HUES48 (cell line): ENCODE data around the gene ZNF217.
"Not testable (repeated sequence)": the region's sequence is repeated elsewhere in the genome, so short reads cannot be mapped to it uniquely, and the experiment has no call there.

Experiments
- H3K27ac ChIP-seq: one replicate; pipeline ENCODE4 v1.7.0; 2013; ENCODE audit warnings: low read depth, low read length, inconsistent platforms
- H3K27me3 ChIP-seq: 2 replicates; pipeline ENCODE4 v1.6.1; 2013; ENCODE audit warnings: mild to moderate bottlenecking, low read length; ENCODE audit not compliant: control insufficient read depth, insufficient read depth
- H3K36me3 ChIP-seq: 2 replicates; pipeline ENCODE4 v1.6.1; 2013; ENCODE audit warnings: low read length; ENCODE audit not compliant: control insufficient read depth, insufficient read depth
- H3K4me1 ChIP-seq: 2 replicates; pipeline ENCODE4 v1.6.1; 2013; ENCODE audit warnings: mild to moderate bottlenecking, low read length; ENCODE audit not compliant: control insufficient read depth, insufficient read depth
- H3K4me3 ChIP-seq: 2 replicates; pipeline ENCODE4 v1.5.1; 2013; ENCODE audit warnings: mild to moderate bottlenecking, low read depth, low read length
- H3K9ac ChIP-seq: 2 replicates; pipeline ENCODE4 v1.6.1; 2013; ENCODE audit warnings: mild to moderate bottlenecking, low read depth, low read length, moderate library complexity
- H3K9me3 ChIP-seq: 2 replicates; pipeline ENCODE4 v1.6.1; 2013; ENCODE audit warnings: low read length; ENCODE audit not compliant: control insufficient read depth, insufficient read depth

Gene ZNF217

DNA sequence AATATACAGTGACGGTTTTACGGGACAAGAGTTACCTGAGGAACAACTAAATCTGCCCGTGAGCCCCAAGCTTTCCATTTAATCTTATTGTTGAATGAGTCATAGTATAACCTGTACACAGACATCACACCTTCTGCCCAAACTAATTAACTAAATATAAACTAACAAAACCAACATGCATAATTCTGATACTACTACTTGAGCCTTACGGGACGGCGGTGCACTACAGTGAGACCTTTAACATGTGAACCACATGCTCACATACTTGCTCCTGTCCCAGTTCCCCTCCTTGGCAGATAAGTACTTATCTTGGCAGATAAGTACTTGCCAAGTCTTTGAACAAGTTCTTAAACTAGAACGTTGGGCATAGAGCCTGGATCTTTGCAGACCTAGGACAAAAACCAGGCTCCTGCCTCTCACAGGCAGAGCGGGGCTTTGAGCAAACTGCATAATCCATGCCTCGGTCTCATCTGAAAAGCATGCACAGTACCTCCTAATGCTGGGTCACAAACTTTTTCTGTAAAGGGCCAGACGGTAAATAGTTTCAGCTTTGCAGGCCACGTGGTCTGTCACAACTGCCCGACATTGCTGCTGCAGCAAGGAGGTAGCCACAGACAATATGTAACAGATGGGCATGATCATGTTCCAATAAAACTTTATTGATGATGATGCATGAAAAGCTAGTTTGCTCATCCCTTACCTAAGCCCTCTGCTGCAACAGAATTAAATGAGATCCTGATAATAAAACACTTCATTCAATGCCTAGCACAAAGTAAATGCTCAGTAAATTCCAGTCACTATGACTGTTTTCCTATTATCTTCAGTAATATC is 23.0 kb downstream of the ZNF217 start:
- Histone ChIP-seq H3K9ac (no peak overlapping the region), H3K4me1 (no peaks in the 10 kb centered on the region), H3K9me3 (no peaks in the 10 kb centered on the region), H3K36me3 (peaks cover 99% of the 10 kb centered on the region), H3K4me3 (no peak overlapping the region), H3K27me3 (no peaks in the 10 kb centered on the region), H3K27ac (no peak overlapping the region)

DNA sequence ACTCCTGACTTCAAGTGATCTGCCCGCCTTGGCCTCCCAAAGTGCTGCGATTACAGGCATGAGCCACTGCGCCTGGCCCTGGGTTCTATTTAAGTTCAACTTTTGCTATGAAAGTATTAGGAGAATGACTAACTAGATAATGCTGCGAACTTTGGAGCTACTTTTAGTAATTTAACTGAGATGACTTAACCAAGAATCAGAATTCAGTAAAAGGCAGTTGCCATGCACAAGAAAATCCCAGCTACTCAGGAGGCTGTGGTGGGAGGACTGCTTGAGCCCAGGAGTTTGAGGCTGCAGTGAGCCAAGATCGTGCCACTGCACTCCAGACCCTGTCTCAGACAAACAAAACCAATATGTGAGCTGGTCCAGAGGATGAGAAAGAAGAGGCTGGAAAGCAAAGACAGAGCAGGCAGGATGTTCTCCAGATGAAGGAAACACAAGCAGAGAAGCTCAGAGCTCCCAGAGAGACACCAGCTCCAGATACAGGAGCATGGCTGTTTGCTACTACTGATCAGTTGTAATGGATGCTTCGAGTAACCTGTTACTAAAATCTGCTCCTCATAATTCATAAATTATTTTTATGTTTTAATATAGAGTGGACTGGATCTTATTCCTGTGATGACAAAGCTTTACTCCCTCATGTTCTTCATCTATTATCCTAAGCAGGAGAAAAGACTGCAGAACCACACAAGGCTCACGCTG is 23.9 kb downstream of the ZNF217 start:
- Histone ChIP-seq H3K27me3 (no peaks in the 10 kb centered on the region), H3K9me3 (no peaks in the 10 kb centered on the region), H3K36me3 (peaks cover 98% of the 10 kb centered on the region), H3K9ac (no peak overlapping the region), H3K4me3 (no peak overlapping the region), H3K4me1 (no peaks in the 10 kb centered on the region), H3K27ac (no peak overlapping the region)

DNA sequence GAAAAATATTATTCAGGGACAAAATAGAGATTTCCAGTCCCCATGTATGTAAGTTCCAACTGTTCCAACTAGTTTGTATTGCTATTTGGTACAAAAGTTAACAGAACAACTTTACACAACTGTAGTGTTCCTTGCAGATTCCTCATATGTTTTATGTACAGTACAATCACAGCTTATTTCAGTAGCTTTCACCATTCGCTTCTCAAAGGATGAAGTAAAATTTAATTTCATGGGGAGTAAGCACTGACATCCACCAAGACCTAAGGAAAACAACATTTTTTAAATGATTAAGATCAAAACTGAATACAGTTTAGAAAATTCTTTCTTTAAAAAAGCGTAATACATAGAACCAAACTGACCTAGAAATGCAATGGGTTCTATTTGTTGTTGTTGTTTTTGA is 24.6 kb downstream of the ZNF217 start:
- Histone ChIP-seq H3K9ac (no peak overlapping the region), H3K27me3 (no peaks in the 10 kb centered on the region), H3K4me3 (no peak overlapping the region), H3K4me1 (no peaks in the 10 kb centered on the region), H3K27ac (no peak overlapping the region), H3K36me3 (peaks cover 90% of the 10 kb centered on the region), H3K9me3 (no peaks in the 10 kb centered on the region)

DNA sequence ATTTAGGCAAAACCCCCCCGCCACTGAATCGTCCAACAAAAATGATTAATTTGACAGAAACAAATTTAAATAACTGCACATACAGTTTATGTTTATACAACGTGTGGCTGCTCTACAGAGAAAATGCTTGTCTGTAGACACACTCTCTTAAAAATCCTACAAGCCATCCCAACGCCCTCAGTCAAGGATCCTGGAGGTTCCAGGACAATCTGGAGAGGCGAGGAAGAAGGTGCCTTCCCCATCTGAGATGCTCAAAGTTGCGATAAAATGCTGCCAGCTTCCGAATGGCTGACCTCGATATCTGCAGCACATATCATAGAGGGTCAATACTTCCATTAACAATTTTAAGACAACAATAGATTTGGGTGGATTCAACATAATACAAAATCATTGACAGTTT is 25.3 kb downstream of the ZNF217 start:
- H3K27ac ChIP-seq, result no peak overlapping the region
- no peak overlapping the region for H3K4me3 ChIP-seq
- no peaks in the 10 kb centered on the region for H3K27me3 ChIP-seq
- H3K9me3 ChIP-seq, result no peaks in the 10 kb centered on the region
- H3K36me3 ChIP-seq, result peaks cover 83% of the 10 kb centered on the region
- no peaks in the 10 kb centered on the region for H3K4me1 ChIP-seq
- H3K9ac ChIP-seq, result no peak overlapping the region

DNA sequence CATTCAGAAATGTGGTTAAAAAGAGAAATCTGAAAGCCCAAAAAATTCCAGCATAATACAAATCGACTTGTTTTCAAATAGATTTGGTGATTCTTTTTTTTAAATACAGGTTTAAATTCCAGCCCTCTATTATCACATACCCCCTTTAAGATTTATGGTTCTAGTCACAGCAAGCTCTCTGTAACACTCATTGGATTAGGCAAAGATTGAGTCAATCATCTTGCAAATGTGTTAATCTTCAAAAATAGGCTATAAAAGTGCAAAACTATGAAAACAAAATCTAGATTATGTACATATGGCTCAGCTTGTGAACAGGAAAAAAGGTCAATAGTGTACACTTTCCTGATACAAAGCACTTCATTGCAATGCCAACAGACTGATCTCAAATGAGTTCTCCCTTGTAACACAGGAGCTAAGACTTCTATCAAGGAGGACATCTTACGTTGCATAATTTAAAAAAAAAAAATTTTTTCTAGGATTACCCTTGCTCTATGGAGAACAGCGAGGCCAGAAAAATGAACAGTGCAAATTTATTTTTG is 26.2 kb downstream of the ZNF217 start:
- Histone ChIP-seq H3K36me3 (peaks cover 74% of the 10 kb centered on the region), H3K9ac (no peak overlapping the region), H3K27ac (no peak overlapping the region)

DNA sequence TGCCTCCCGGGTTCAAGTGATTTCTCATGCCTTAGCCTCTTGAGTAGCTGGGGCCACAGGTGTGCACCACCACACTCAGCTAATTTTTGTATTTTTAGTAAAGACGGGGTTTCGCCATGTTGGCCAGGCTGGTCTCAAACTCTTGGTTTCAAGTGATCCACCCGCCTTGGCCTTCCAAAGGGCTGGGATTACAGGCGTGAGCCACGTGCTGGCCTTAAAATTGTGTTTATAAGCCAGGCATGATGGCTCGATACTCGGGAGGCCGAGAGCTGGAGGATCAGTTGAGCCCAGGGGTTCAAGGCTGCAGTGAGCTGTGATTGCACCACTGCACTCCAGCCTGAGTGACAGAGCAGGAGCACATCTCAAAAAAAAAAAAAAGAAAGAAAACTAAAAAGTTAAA is 27.0 kb downstream of the ZNF217 start:
- not testable (repeated sequence) for H3K27ac ChIP-seq, H3K4me1 ChIP-seq
- H3K36me3 ChIP-seq, result peaks cover 66% of the 10 kb centered on the region

More for the DNA sequence above, 26.2 kb downstream of the ZNF217 start:
- Histone ChIP-seq H3K27me3 (no peaks in the 10 kb centered on the region), H3K4me1 (no peaks in the 10 kb centered on the region), H3K9me3 (no peaks in the 10 kb centered on the region), H3K4me3 (no peak overlapping the region)

DNA sequence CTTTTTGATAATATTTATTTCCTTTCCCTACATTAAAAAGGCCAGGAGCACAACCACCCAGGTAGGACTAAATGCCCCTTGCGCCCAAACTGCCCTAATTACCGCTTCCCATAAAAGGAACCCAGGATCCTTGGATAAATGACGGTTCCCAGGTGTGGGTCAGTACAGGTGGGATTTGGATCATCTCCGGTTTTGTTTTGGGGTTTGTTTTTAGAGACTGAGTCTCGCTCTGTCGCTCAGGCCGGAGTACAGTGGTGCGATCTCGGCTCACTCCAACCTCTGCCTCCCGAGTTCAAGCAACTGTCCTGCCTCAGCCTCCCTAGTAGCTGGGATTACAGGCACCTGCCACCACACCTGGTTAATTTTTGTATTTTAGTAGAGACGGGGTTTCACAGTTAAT is 28.4 kb downstream of the ZNF217 start:
- no peak overlapping the region for H3K4me3 ChIP-seq
- H3K27me3 ChIP-seq, result no peaks in the 10 kb centered on the region
- H3K9me3 ChIP-seq, result no peaks in the 10 kb centered on the region
- peaks cover 52% of the 10 kb centered on the region for H3K36me3 ChIP-seq
- no peak overlapping the region for H3K9ac ChIP-seq
- H3K27ac ChIP-seq, result no peak overlapping the region
- H3K4me1 ChIP-seq, result no peaks in the 10 kb centered on the region

More for the DNA sequence above, 27.0 kb downstream of the ZNF217 start:
- H3K27me3 ChIP-seq, H3K9me3 ChIP-seq, H3K9ac ChIP-seq, H3K4me3 ChIP-seq: not testable (repeated sequence)

DNA sequence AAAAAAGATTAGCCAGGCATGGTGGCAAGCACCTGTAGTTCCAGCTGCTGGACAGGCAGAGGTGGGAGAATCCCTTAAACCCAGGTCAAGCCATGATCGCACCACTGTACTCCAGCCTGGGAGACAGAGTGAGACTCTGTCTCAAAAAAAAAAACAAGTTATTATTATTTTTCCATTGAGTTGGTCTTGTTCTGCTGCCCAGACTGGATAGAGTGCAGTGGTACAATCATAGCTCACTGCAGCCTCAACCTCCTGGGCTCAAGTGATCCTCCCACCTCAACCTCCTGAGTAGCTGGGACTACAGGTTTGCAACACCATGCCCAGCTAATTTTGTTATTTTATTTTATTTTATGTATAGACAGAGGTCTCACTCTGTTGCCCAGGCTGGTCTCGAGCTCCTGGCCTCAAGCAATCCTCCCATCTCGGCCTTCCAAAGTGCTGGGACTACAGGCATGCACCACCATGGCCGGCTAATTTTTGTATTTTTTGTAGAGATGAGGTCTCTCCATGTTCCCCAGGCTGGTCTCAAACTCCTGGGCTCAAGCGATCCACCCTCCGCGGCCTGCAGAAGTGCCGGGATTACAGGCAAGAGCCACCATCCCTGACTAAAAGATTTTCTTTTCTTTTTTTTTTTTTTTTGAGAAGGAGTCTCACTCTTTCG is 31.4 kb downstream of the ZNF217 start:
- not testable (repeated sequence) for H3K4me1 ChIP-seq, H3K27ac ChIP-seq, H3K9ac ChIP-seq, H3K4me3 ChIP-seq, H3K27me3 ChIP-seq, H3K9me3 ChIP-seq
- peaks cover 23% of the 10 kb centered on the region for H3K36me3 ChIP-seq

DNA sequence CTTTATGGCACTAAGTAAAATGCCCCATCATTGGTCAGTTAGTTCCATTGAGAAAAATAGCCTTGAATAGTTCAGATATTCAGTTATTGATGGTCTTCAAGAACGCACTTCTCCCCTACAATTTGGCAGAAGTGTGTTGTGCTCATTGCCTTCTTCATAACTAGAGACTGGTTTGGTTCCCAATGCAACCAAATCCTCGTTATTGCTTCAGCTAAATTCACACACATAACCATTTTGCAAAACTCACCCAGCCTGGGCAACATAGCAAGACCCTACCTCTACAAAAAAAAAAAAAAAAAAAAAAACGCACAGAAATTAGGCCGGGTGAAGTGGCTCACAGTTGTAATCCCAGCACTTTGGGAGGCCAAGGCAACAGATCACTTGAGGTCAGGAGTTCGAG is 32.1 kb downstream of the ZNF217 start:
- peaks cover 16% of the 10 kb centered on the region for H3K36me3 ChIP-seq
- no peaks in the 10 kb centered on the region for H3K9me3 ChIP-seq
- no peak overlapping the region for H3K4me3 ChIP-seq
- no peaks in the 10 kb centered on the region for H3K4me1 ChIP-seq
- no peak overlapping the region for H3K27ac ChIP-seq
- no peak overlapping the region for H3K9ac ChIP-seq
- H3K27me3 ChIP-seq, result no peaks in the 10 kb centered on the region

DNA sequence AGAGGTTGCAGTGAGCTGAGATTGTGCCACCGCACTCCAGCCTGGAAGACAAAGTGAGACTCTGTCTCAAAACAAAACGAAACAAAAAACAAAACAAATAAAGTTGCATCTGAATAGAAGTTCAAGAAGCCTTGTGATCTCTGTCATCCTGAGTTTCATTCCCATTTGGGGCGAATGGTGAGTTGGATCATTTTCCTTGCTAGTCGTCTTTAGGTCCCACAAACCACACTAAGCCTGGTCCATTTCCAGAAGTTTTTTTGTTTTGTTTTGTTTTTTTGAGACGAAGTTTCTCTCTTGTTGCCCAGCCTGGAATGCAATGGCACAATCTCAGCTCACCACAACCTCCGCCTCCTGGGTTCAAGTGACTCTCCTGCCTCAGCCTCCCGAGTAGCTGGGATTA is 33.8 kb downstream of the ZNF217 start:
- Histone ChIP-seq H3K9me3 (no peaks in the 10 kb centered on the region), H3K36me3 (no peaks in the 10 kb centered on the region; the same call in 1 of the 2 replicates), H3K9ac (no peak overlapping the region), H3K27me3 (no peaks in the 10 kb centered on the region), H3K4me1 (no peaks in the 10 kb centered on the region), H3K27ac (no peak overlapping the region), H3K4me3 (no peak overlapping the region)

DNA sequence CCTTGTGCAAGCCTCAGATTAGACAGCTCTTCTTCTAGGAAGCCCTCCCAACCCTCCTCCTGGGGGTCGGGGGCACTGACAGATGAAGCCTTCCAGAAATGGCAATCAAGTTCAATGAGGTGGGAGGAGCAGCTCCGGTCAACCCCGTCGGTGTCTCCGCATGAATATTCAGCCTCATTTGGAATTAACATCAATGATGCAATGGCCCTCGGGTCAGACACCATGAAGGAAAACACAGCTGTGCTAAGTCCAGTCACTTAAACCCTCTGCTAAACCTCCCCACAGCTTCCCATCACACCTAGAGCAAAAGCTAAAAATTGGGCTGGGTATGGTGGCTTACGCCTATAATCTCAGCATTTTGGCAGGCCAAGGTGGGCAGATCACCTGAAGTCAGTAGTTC is 36.5 kb downstream of the ZNF217 start:
- Histone ChIP-seq H3K9ac (no peak overlapping the region), H3K27me3 (no peaks in the 10 kb centered on the region), H3K27ac (no peak overlapping the region), H3K9me3 (no peaks in the 10 kb centered on the region), H3K36me3 (no peaks in the 10 kb centered on the region), H3K4me1 (no peaks in the 10 kb centered on the region), H3K4me3 (no peak overlapping the region)
